CD4-positive, alpha-beta memory T cell (primary cell): ENCODE results near the gene NAA20. TPM values are rescaled to one million over a fixed set of nuclear protein-coding genes. Genes with fewer than 3 reads are reported as not detected.

Experiments
- CTCF ChIA-PET: fragments of 350-600 bp; sonication (Branson Sonifier 250); formaldehyde crosslinking; loops from one replicate; lab custom pipeline; 2021; ENCODE audit warnings: inconsistent platforms; ENCODE audit not compliant: partially characterized antibody; lab: Charles Lee
- POLR2A ChIA-PET: fragments of 350-600 bp; sonication (Branson Sonifier 250); formaldehyde crosslinking; loops from one replicate; lab custom pipeline; 2021; ENCODE audit not compliant: partially characterized antibody; lab: Charles Lee
- DNase-seq, 5 donors: peaks; one replicate each; pipeline versions ENCODE4 v3.0.0 to v3.0.0-alpha.2; 2020 to 2022; ENCODE audit warnings: mixed read lengths in 1 of 5
- H3K27ac ChIP-seq: one replicate; pipeline ENCODE4 v1.7.0; 2013; ENCODE audit warnings: low read depth, low read length
- H3K27me3 ChIP-seq: 2 replicates; pipeline ENCODE4 v1.7.0; 2013; ENCODE audit warnings: mild to moderate bottlenecking, low read length, moderate library complexity; ENCODE audit not compliant: insufficient read depth
- H3K36me3 ChIP-seq: 2 replicates; pipeline ENCODE4 v1.7.0; 2013; ENCODE audit warnings: mild to moderate bottlenecking, low read length, moderate library complexity; ENCODE audit not compliant: insufficient read depth
- H3K4me1 ChIP-seq: 2 replicates; pipeline ENCODE4 v1.7.0; 2013; ENCODE audit warnings: mild to moderate bottlenecking, low read length, moderate library complexity; ENCODE audit not compliant: insufficient read depth
- H3K4me3 ChIP-seq, 2 donors: one replicate each; pipeline ENCODE4 v1.7.0; 2013; ENCODE audit warnings: low read length in 2 of 2, mild to moderate bottlenecking in 1 of 2
- H3K9me3 ChIP-seq, 2 donors: one replicate each; pipeline ENCODE4 v1.7.0; 2013; ENCODE audit warnings: low read length in 2 of 2, control low read depth in 1 of 2; ENCODE audit not compliant: control insufficient read depth in 1 of 2
- H3K27ac Mint-ChIP-seq, 7 donors: one replicate each; pipeline ENCODE4 v1.8.0; 2020 to 2021; ENCODE audit warnings: mixed read lengths in 7 of 7, mild to moderate bottlenecking in 6 of 7, inconsistent platforms in 3 of 7, moderate library complexity in 3 of 7
- H3K27me3 Mint-ChIP-seq, 2 donors: one replicate each; pipeline ENCODE4 v1.8.0; 2020 to 2021; ENCODE audit warnings: mixed read lengths in 2 of 2
- H3K36me3 Mint-ChIP-seq, 2 donors: one replicate each; pipeline ENCODE4 v1.8.0; 2020 to 2021; ENCODE audit warnings: mixed read lengths in 2 of 2, inconsistent platforms in 1 of 2, mild to moderate bottlenecking in 1 of 2
- H3K4me1 Mint-ChIP-seq, 4 donors: one replicate each; pipeline ENCODE4 v1.8.0; 2020 to 2021; ENCODE audit warnings: mixed read lengths in 4 of 4, mild to moderate bottlenecking in 1 of 4
- H3K4me3 Mint-ChIP-seq, 8 donors: one replicate each; pipeline ENCODE4 v1.8.0; 2020 to 2021; ENCODE audit warnings: mixed read lengths in 8 of 8, mild to moderate bottlenecking in 7 of 8, moderate library complexity in 6 of 8, inconsistent platforms in 3 of 8
- H3K9me3 Mint-ChIP-seq, 8 donors: one replicate each; pipeline ENCODE4 v1.8.0; 2020 to 2021; ENCODE audit warnings: mixed read lengths in 8 of 8, mild to moderate bottlenecking in 5 of 8, inconsistent platforms in 3 of 8, moderate library complexity in 1 of 8
- intact Hi-C: fragments of 100-400 bp; cut with micrococcal nuclease; formaldehyde crosslinking; loops from one replicate; pipeline ENCODE4 v1.15.1; 2023
- polyA plus RNA-seq, 2 donors: library from polyadenylated mRNA; unstranded; fragments of 300-500 nt; fragmentation: Illumina TruSeq; gene quantifications; one replicate each; pipeline ENCODE4 v1.2.3, GENCODE V29; 2021
- total RNA-seq, 2 experiments: library from RNA; stranded (reverse); gene quantifications; one replicate each; pipeline ENCODE4 v1.2.3, GENCODE V29; 2021

The NAA20 gene
- total and polyA plus RNA-seq, 4 experiments from 2014 or later, result 32.5 to 116 (median 56.7) TPM

DNA sequence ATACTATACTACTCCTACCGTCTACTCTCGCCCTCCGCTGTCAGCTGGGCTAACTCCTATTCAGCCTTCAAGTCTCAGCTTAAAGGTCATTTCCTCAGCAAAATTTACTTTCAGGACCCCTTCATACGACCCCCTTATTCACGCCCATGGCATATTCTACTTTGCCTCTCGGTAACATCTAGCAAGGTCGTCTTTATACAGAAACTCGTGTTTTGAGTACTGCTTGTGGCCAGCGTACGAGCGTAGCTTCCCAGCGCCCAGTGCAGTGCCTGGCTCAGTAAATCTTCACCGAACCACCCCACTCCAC lies 34.6 kb downstream of the NAA20 start:
- CTCF ChIA-PET, result interaction anchor here (1.7 to 4.1 kb wide), 3 partner anchors 31 to 35 kb away, joined by 5 to 40 read pairs (median 6); partner anchors contain the start of gene NAA20
- Mint-ChIP-seq H3K27me3 (peaks cover 0 to 4% of the 10 kb centered on the region in 2 donors), H3K27ac (peak overlapping the region; percentile 92 to 100 (median 99)), H3K36me3 (peaks cover 30 to 54% of the 10 kb centered on the region in 2 donors), H3K9me3 (no peaks in the 10 kb centered on the region), H3K4me3 (peak overlapping the region; percentile 93 to 100 (median 99)), H3K4me1 (peaks cover 16 to 25% (median 21%) of the 10 kb centered on the region in 4 donors)
- H3K27ac ChIP-seq, result peak overlapping the region; percentile 81
- peaks cover 7% of the 10 kb centered on the region for H3K27me3 ChIP-seq
- H3K4me1 ChIP-seq, result peaks cover 19% of the 10 kb centered on the region
- DNase-seq, result no peak
- H3K36me3 ChIP-seq, result peaks cover 32% of the 10 kb centered on the region
- peak overlapping the region; percentile 85 to 98 for H3K4me3 ChIP-seq
- POLR2A ChIA-PET, result interaction anchor here (0.9 to 4.2 kb wide), 14 partner anchors 9 to 1763 kb away, joined by 3 to 84 read pairs (median 6); partner anchors contain the start of genes NAA20, RALGAPA2, SEC23B and ZNF133
- H3K9me3 ChIP-seq, result no peaks in the 10 kb centered on the region
- intact Hi-C loops, result loop anchor here (1.0 to 5.0 kb wide), 4 partner anchors 34 to 1259 kb away; partner anchors contain the start of genes KIZ, NAA20 and XRN2

DNA sequence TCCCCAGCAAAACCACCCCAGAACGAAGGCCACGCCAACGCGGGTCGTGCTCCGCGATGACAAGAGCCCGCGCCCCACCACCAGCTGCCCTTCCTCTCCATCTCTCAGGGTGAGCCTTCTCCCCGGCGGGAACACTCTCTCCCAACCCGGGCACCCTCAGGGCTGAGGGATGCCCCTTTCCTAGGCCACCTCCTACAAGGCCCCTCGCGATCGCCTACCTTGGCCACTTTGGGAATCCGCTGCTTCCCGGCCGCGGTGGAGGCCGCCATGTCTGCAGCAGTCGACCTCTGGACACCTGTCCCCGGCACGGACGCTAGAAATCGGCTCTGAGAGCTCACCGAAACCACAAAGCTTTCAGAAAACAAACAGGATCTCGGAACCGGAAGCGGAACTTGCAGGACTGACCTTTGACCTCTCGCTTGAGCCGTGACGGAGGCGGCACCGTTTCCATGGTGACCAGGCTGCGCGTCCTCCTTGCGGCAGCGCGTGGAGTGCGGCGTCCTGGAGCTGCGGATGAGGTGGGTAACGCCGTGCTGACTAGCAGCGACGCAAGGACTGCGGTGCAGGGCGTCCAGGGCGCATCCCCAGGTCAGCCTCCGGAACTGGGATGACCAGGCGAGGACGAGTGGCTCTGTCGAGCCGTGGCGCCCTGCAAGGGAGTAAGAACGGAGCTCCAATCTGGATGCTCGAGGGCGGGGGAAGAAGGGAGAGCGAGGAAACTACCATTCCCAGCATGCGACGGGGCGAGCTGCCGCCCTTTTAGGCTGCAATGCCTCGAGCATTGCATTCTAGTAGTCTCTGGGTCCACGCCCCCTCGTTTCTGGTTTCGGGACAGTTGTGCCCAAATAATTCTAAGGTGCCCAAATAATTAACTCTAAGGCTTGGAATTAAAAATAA lies 35.2 kb downstream of the NAA20 start, which contains the start of the genes CFAP61 and CRNKL1:
Gene CFAP61 (plus strand): TSS at position 459 of the 897 bp plus-strand sequence. CDS start 4,122 bp downstream, outside the sequence.
Gene CRNKL1 (minus strand): TSS at position 393 of the 897 bp plus-strand sequence. CDS start 124 bp downstream, at position 269.
- DNase-seq, result peak; percentile 97 to 99 (median 98)
- no peaks in the 10 kb centered on the region for H3K9me3 Mint-ChIP-seq
- Histone ChIP-seq H3K4me3 (peak within 1 kb of the TSS; percentile 85 to 98), H3K9me3 (no peaks in the 10 kb centered on the region), H3K27ac (peak within 1 kb of the TSS; percentile 81), H3K4me1 (peaks cover 19% of the 10 kb centered on the region), H3K36me3 (peaks cover 28% of the 10 kb centered on the region), H3K27me3 (peaks cover 7% of the 10 kb centered on the region)
- peaks cover 27 to 50% of the 10 kb centered on the region in 2 donors for H3K36me3 Mint-ChIP-seq
- ChIA-PET POLR2A (interaction anchor here (1.0 to 4.2 kb wide), 17 partner anchors 10 to 1764 kb away, joined by 3 to 84 read pairs (median 4); partner anchors contain the start of genes DZANK1, NAA20, POLR3F and RALGAPA2), CTCF (interaction anchor here (1.7 to 4.1 kb wide), 3 partner anchors 31 to 36 kb away, joined by 5 to 40 read pairs (median 6); partner anchors contain the start of gene NAA20)
- peak within 1 kb of the TSS; percentile 93 to 100 (median 99) for H3K4me3 Mint-ChIP-seq
- intact Hi-C loops, result loop anchor here (1.0 to 5.0 kb wide), 4 partner anchors 35 to 1260 kb away; partner anchors contain the start of genes KIZ, NAA20 and XRN2
- H3K4me1 Mint-ChIP-seq, result peaks cover 16 to 25% (median 21%) of the 10 kb centered on the region in 4 donors
- H3K27me3 Mint-ChIP-seq, result peaks cover 0 to 4% of the 10 kb centered on the region in 2 donors
- peak within 1 kb of the TSS; percentile 92 to 100 (median 99) for H3K27ac Mint-ChIP-seq

GRCh38 chr20:20060234-20060998 lies 43.3 kb downstream of the NAA20 start:
- peaks cover 8 to 20% of the 10 kb centered on the region in 2 donors for H3K27me3 Mint-ChIP-seq

GRCh38 chr20:20063941-20064702 lies 47.0 kb downstream of the NAA20 start:
- Histone ChIP-seq H3K27me3 (no peaks in the 10 kb centered on the region), H3K36me3 (no peaks in the 10 kb centered on the region), H3K4me1 (no peaks in the 10 kb centered on the region), H3K27ac (no peak overlapping the region), H3K4me3 (no peak overlapping the region), H3K9me3 (no peaks in the 10 kb centered on the region)
- Mint-ChIP-seq H3K27me3 (peaks cover 16 to 18% of the 10 kb centered on the region in 2 donors), H3K4me3 (no peak overlapping the region), H3K36me3 (no peaks in the 10 kb centered on the region), H3K27ac (no peak overlapping the region), H3K4me1 (no peaks in the 10 kb centered on the region), H3K9me3 (no peaks in the 10 kb centered on the region)
- DNase-seq, result no peak
- intact Hi-C loops, result no loop called here
- POLR2A ChIA-PET, result interaction anchor here (0.6 kb wide), 1 partner anchor 48 kb away, joined by 4 read pairs; no protein-coding TSS in a partner anchor
- CTCF ChIA-PET, result no interaction called here

More at GRCh38 chr20:20060234-20060998, 43.3 kb downstream of the NAA20 start:
- Mint-ChIP-seq H3K9me3 (no peaks in the 10 kb centered on the region), H3K27ac (no peak overlapping the region), H3K36me3 (no peaks in the 10 kb centered on the region), H3K4me1 (no peaks in the 10 kb centered on the region), H3K4me3 (no peak overlapping the region)
- ChIA-PET CTCF (no interaction called here), POLR2A (no interaction called here)
- no peak overlapping the region for H3K4me3 ChIP-seq
- no peak for DNase-seq
- H3K36me3 ChIP-seq, result no peaks in the 10 kb centered on the region
- H3K4me1 ChIP-seq, result no peaks in the 10 kb centered on the region
- peaks cover 7% of the 10 kb centered on the region for H3K27me3 ChIP-seq
- H3K27ac ChIP-seq, result no peak overlapping the region
- intact Hi-C loops, result no loop called here
- H3K9me3 ChIP-seq, result no peaks in the 10 kb centered on the region

DNA sequence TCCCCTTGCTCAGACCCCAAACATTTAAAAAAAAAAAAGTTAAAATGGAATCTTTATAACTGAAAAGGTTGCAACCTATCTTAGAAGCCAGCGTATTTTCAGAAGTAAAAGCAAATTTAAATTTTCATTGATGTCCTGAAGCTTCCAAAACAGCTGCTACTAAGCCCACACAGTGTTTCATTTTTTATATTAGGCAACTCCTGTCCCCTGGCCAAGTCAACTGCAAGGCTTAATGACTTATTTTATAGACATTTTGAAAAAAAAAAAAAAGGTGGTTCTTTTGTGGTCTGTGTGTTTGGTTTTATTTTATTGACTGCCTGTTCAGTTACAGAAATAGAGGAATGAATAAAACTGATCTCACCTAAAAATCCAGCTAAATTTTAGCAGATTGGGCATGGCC lies 48.2 kb downstream of the NAA20 start:
- no peaks in the 10 kb centered on the region for H3K27me3 ChIP-seq
- H3K4me1 ChIP-seq, result no peaks in the 10 kb centered on the region
- intact Hi-C loops, result no loop called here
- no peaks in the 10 kb centered on the region for H3K4me1 Mint-ChIP-seq
- H3K36me3 Mint-ChIP-seq, result no peaks in the 10 kb centered on the region
- H3K27ac ChIP-seq, result no peak overlapping the region
- H3K27ac Mint-ChIP-seq, result no peak overlapping the region
- POLR2A ChIA-PET, result no interaction called here
- H3K4me3 Mint-ChIP-seq, result no peak overlapping the region
- CTCF ChIA-PET, result no interaction called here
- no peaks in the 10 kb centered on the region for H3K9me3 Mint-ChIP-seq
- H3K36me3 ChIP-seq, result no peaks in the 10 kb centered on the region
- H3K27me3 Mint-ChIP-seq, result peaks cover 18% of the 10 kb centered on the region in 2 donors
- no peak overlapping the region for H3K4me3 ChIP-seq
- H3K9me3 ChIP-seq, result no peaks in the 10 kb centered on the region
- DNase-seq, result no peak

DNA sequence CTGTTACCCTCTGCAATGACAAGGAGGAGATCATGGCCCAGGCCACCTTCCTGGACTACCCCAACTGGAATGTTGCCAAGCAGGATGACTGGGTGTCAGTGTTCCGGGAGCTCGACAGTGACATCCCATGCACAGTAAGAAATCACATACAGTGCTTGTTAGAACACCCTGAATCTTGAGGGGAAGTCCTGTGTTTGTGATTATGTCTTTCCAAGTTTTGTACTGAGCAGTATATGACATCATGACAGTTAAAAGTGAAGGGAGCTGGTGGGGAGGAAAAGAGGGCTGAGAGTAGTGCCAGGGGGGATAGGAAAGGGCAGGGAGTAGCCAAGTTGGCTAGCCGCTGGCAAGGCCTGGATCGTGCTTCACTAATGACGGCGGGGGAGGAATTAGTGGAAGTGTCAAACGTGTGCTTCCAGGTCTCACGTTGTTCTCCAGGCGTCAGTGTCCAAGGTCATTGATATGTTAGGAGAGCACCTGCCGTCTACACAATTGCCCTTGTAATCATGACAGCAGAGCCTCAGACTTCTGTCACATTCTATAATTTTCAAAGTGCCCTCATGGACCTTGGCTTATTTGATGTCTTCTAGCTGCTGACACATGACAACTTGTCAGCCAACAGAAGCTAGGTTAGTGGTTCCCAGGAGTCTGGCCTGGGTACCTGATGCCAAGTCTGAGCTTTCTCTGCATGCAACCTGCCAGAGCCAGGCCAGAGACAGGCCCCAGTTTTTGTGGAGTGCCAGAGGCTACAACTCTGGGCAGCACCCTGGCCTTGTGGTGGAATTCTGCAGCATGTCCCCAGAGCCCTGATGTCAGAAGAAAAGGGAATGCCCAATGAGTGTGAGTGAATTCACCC lies 53.9 kb downstream of the NAA20 start:
- intact Hi-C loops, result no loop called here
- no peak overlapping the region for H3K4me3 Mint-ChIP-seq
- CTCF ChIA-PET, result interaction anchor here (1.2 kb wide), 1 partner anchor 13 kb away, joined by 3 read pairs; no protein-coding TSS in a partner anchor
- H3K27ac Mint-ChIP-seq, result no peak overlapping the region
- no peaks in the 10 kb centered on the region for H3K9me3 ChIP-seq
- no peak overlapping the region for H3K27ac ChIP-seq
- peaks cover 5 to 14% of the 10 kb centered on the region in 2 donors for H3K27me3 Mint-ChIP-seq
- no peaks in the 10 kb centered on the region for H3K4me1 ChIP-seq
- no peaks in the 10 kb centered on the region for H3K36me3 Mint-ChIP-seq
- DNase-seq, result no peak
- H3K4me1 Mint-ChIP-seq, result no peaks in the 10 kb centered on the region
- no peak overlapping the region for H3K4me3 ChIP-seq
- no peaks in the 10 kb centered on the region for H3K27me3 ChIP-seq
- POLR2A ChIA-PET, result no interaction called here
- H3K9me3 Mint-ChIP-seq, result no peaks in the 10 kb centered on the region
- no peaks in the 10 kb centered on the region for H3K36me3 ChIP-seq
